ENCODE results near the gene TACR2. TPM values are rescaled to one million over a fixed set of nuclear protein-coding genes. Genes with fewer than 3 reads are reported as not detected.
A peak's percentile ranks its signal among the peaks of the same experiment; 100 is the strongest.

The TACR2 gene
- total and polyA plus RNA-seq, 2 donors (not counting 3 experiments of a cell fraction or from before 2014, with no cell fraction given): 0.19 TPM; not detected in 1

GRCh38 chr10:69456880-69457693 is 40.4 kb upstream of the TACR2 start:
- Histone ChIP-seq H3K27ac (ENCODE audit: insufficient read depth, low read depth, low read length) (no peak overlapping the region), H3K27me3 (ENCODE audit: control insufficient read depth in 2 of 2, insufficient read depth in 2 of 2, low read length in 2 of 2) (no peaks in the 10 kb centered on the region), H3K9me1 (replicated peaks; ENCODE audit: control insufficient read depth, extremely low read depth, insufficient read depth, low read length) (no peaks in the 10 kb centered on the region), H3K4me1 (ENCODE audit: control insufficient read depth, extremely low read depth, insufficient read depth, low read length) (peaks cover 20% of the 10 kb centered on the region), H3K4me3 (replicated peaks in 1 of 3; ENCODE audit: insufficient read depth in 1 of 3, low read depth in 1 of 3, low read length in 3 of 3) (no peak overlapping the region), H3K9ac (replicated peaks; ENCODE audit: extremely low read depth, insufficient read depth, low read length) (no peak overlapping the region), H3K4me2 (ENCODE audit: insufficient read depth, low read length) (no peak overlapping the region), H3K9me3 (replicated peaks; ENCODE audit: control insufficient read depth, insufficient read depth, low read length) (no peaks in the 10 kb centered on the region), H2AFZ (ENCODE audit: low read depth, low read length) (no peak overlapping the region), H3K36me3 (ENCODE audit: control insufficient read depth in 2 of 2, extremely low read depth in 1 of 2, insufficient read depth in 2 of 2, low read length in 2 of 2) (peaks cover 0 to 5% of the 10 kb centered on the region in 2 experiments), H3K79me2 (ENCODE audit: control insufficient read depth, insufficient read depth, low read length) (peaks cover 10% of the 10 kb centered on the region), H4K20me1 (replicated peaks; ENCODE audit: control insufficient read depth, extremely low read depth, insufficient read depth, low read length) (no peaks in the 10 kb centered on the region)
- POLR2A ChIA-PET: no interaction called here
- peak; percentile 8 for FAIRE-seq
- CTCF ChIA-PET: interaction anchor here (0.7 to 1.7 kb wide), 5 partner anchors 8 to 49 kb away, joined by 3 to 5 read pairs (median 4); no protein-coding TSS in a partner anchor
- TF ChIP-seq POLR2AphosphoS5 (IDR thresholded peaks at IDR 0.05; ENCODE audit: insufficient read depth, low read depth, low read length) (no peak), GATA2 (IDR thresholded peaks at IDR 0.05; ENCODE audit: insufficient read depth, insufficient read length, low read depth, low read length) (no peak), EZH2 (IDR thresholded peaks at IDR 0.05; ENCODE audit: borderline replicate concordance, low read depth, low read length, severe bottlenecking) (no peak), MYC (IDR thresholded peaks at IDR 0.05; ENCODE audit: low read depth, low read length) (no peak), POLR2A (IDR thresholded peaks at IDR 0.05; ENCODE audit: low read depth, low read length) (no peak), JUN (IDR thresholded peaks at IDR 0.05; ENCODE audit: borderline replicate concordance, insufficient read depth, insufficient read length, low read depth) (no peak), FOS (IDR thresholded peaks at IDR 0.05; ENCODE audit: borderline replicate concordance, insufficient read depth, low read length) (no peak)
- TF ChIP-seq, protein P1, sequence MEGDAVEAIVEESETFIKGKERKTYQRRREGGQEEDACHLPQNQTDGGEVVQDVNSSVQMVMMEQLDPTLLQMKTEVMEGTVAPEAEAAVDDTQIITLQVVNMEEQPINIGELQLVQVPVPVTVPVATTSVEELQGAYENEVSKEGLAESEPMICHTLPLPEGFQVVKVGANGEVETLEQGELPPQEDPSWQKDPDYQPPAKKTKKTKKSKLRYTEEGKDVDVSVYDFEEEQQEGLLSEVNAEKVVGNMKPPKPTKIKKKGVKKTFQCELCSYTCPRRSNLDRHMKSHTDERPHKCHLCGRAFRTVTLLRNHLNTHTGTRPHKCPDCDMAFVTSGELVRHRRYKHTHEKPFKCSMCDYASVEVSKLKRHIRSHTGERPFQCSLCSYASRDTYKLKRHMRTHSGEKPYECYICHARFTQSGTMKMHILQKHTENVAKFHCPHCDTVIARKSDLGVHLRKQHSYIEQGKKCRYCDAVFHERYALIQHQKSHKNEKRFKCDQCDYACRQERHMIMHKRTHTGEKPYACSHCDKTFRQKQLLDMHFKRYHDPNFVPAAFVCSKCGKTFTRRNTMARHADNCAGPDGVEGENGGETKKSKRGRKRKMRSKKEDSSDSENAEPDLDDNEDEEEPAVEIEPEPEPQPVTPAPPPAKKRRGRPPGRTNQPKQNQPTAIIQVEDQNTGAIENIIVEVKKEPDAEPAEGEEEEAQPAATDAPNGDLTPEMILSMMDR (IDR thresholded peaks at IDR 0.05; ENCODE audit: extremely low read depth in 1 of 2, insufficient read depth in 1 of 2, low read depth in 1 of 2, low read length in 2 of 2): no peak
- TF ChIP-seq, protein P2, sequence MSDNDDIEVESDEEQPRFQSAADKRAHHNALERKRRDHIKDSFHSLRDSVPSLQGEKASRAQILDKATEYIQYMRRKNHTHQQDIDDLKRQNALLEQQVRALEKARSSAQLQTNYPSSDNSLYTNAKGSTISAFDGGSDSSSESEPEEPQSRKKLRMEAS (IDR thresholded peaks at IDR 0.05; ENCODE audit: insufficient read depth, insufficient read length): no peak
- intact Hi-C loops (cut with micrococcal nuclease) (no loop called here), dilution Hi-C loops (cut with MboI; ENCODE audit: extremely low pct_ligation_motif_present, low sequenced_read_pairs) (no loop called here)
- no peak for DNase-seq (ENCODE audit: low read depth, low spot score)
- no TSS peak for BruUV-seq (replicated peaks)

All from endothelial cell of umbilical vein (primary cell).